ENCODE results near the gene BTBD9.
A peak's percentile ranks its signal among the peaks of the same experiment; 100 is the strongest.
"Not testable (repeated sequence)": the region's sequence is repeated elsewhere in the genome, so short reads cannot be mapped to it uniquely, and the experiment has no call there.

Gene BTBD9

DNA sequence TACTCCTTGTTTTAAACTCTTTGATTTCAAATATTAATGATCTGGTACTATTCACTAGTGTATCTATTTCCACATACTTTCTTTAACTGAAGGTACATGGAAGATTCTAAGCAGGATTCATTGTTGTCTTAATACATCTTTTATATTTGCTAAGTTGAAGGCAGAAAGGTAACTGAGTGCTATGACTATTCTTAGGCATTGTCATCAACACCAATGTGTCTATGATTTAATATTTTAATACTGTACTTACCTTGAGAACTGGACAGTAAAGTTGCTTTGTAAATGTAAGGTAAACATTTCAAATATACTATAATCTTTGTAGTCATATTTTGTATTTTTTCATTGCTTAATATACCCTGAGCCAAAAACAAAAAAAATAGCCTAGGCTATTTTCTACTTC, 8.9 kb upstream of the BTBD9 start:
- no peak for DNase-seq

DNA sequence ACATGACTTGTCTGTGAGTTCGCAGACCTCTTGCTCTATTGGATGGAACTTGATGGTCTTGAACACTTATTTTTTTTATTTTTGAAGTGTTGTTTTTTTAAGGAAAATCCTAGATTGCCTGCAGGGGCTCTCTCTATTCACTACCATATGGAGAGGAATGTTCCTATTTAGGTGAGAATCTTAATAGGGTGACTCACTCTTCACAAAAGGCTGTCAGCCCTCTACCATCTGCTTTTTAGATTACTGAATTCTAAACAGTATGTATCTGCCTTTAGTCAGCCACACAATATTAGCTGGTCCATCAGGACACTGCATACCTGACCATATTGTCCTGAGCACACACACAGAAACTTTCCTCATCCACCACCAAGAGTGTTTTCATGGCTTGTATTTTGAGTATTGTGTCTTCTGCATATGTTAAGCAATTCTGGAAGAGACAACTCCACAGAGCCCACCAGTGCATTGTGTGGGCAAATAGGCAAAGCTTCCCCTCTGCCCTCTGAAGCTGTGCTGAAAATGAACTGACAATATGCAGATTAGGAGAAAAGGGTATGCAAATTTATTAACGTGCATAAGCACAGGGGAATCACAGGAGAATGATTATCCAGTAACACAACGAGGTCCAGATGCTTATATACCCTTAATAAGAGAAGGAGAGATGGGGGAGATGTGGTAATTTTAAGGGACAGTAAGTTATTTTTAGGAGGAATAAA, 6.6 kb upstream of the BTBD9 start:
- peak; percentile 47 for DNase-seq

DNA sequence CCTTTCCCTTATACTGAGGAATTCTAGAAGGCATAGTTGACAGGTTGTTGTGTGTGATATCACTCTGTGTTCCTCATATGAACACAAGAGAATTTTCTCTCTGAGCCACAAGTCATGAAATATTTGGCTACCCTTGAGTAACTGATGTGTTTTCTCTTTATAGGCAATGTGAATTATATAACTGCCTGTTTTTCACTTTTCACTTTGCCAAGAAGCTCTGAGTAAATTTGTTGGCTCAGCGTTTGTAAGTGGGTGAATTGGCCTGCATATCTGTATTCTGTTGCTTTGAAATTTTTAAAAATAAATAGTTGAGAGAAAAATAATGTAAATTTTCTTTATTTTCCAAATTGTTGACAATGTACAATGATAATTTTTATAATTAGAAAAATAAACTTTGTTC, 5.2 kb upstream of the BTBD9 start:
- DNase-seq, result no peak

GRCh38 chr6:38640216-38640909, 634 bp upstream of the BTBD9 start:
- no peak for DNase-seq

DNA sequence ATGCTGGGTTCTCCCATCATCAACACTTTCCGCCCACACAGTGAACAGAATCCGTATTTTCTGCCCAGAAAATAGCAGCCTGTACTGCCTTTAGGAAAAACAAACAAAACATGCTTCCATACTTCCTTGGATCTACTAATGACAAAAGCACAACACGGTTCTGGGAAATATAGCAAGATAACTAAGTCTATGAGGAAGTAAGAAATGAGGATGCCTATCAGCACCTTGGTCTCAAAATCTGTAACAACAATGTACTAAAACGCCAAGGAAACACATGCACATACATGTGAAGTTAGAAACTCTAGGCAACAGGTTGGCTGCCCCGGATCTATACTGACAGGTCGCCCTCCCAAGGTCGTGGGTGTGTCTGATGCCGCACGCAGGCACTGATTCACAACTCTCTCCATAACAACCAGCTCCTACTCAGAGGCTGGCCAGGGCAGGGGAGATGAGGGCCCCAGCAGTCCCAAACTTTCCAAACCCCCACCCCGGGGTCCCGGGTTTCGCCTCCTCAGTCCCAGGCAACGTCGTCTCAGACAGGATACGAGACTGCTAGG, 710 bp downstream of the BTBD9 start:
- DNase-seq, result peak; percentile 42

- DNase-seq, result peak; percentile 69
Observed at GRCh38 chr6:38637756-38638155, 2.0 kb downstream of the BTBD9 start.

DNA sequence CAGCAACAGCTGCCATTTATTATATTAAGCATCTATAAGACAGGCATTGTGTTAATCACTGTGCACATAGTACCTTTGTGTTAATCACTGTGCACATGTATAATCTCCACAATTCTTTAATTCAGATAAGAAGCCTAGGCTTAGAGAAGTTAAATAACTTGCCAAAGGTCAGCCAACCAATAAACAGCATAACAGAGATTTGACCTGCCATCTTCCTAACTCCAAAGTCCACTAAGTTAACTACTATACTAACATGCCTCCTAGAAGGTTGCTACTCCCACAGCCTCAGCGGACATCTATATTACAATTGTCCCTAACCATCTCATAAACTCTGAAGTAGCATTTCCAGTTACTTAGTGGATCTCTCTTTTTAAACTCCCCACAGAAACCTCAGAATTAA, 3.7 kb downstream of the BTBD9 start:
- DNase-seq, result no peak

DNA sequence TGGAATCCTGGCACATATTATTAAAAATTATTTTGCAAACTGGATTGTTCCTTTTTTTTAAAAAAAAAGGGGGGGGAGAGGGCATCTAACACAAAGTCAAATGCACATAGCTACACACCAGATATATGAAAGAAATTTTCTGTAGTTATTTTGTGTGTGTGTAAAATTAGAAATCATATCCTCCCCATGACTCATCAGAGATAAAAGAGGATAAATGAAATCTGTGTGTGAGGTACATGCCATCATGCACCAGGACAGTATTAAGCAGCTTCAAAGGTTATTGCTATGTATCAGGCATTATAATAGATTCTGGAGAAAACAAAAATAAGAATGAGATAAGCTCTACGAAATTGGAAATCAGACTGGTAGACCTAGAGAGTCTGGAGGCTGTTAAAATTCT, 5.2 kb downstream of the BTBD9 start:
- DNase-seq, result no peak

DNA sequence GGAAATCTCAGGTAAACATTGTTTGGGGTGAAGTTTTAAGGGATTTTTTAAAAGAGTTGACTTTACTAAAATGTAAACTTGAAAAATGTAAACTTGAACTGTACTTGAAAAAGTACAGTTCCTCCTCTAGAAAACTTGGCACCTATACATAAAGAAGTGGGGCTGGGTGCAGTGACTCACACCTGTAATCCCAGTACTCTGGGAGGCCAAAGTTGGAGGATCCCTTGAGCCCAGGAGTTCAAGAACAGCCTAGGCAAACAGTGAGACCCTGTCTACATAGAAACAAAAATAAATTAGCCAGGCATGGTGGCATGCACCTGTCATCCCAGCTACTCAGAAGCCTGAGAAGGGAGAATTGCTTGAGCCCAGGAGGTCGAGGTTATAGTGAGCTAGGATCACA, 7.2 kb downstream of the BTBD9 start:
- no peak for DNase-seq

DNA sequence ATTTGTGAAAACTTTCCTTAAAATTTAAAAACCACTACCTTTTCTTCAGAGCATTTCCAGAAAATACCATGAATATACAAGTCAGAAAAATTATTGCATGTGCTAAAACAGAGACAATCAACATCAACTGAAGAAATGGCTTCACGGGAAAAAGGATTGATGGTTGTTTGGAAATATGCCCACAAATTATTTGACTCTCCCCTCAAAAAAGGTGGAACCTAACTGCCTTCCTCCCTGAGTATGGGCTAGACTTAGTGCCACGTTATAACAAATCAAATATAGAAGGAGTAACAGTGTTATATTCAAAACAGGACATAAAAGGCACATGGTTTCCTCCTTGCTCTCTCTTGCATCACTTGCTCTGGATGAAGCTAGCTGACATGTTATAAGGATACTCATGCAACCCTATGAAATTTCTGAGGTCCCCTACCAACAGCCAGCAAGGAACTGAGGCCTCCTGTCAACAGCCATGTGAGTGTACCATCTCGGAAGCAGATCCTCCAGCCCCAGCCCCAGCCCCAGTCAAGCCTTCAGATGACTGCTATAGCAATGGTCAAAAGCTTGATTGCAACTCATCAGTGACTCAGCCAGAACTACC, 8.4 kb downstream of the BTBD9 start:
- no peak for DNase-seq

DNA sequence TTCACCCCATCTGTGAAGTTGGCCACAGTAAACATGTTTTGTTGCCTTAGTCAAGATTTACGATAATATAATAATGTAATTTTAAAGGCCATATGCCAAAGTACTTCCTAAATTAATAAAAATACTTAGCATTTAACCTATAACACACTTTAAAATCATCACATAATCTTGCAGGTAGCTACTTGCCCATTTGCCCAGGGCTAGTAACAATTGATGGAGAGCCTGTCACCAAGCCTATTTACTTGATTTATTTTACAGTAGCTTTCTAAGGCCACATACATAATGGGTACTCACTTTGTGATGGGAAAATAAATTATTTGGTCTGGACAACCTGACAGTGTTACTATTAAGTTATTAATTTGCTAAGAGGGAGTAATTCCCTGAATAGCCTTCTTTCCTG, 14.5 kb downstream of the BTBD9 start:
- DNase-seq, result no peak

DNA sequence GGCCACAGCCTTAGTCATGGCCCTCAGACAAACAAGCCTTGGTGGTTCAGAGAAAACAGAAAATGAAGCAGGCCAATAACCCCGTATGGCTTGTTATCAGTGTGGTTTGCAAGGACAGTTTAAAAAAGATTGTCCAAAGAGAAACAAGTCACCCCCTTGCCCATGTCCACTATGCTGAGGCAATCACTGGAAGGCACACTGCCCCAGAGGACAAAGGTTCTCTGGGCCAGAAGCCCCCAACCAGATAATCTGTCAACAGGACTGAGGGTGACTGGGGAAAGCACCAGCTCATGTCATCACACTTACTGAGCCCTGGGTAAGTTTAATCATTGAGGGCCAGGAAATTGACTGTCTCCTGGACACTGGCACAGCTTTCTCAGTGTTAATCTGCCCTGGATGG, 20.4 kb downstream of the BTBD9 start:
- DNase-seq, result not testable (repeated sequence)

GRCh38 chr6:38618301-38618700, 21.4 kb downstream of the BTBD9 start:
- DNase-seq, result not testable (repeated sequence)

DNA sequence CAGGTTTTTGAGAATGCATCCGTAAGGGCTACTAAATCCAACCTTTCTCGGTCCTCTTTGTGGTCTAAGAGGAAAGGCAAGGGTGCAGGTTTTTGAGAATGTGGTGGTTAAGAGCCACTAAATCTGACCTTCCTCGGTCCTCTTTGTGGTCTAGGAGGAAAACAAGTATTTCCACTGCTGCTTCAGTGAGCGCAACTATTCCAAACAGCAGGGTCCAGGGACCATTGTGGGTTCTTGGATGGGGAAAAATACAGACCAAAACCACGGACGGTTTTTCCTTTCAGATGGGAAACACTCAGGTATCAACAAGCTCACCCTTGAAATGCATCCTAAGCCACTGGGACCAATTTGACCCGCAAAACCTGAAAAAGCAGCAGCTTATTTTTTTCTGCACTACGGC, 21.9 kb downstream of the BTBD9 start:
- DNase-seq, result no peak

GRCh38 chr6:38612143-38612965, 27.4 kb downstream of the BTBD9 start:
- DNase-seq, result no peak

DNA sequence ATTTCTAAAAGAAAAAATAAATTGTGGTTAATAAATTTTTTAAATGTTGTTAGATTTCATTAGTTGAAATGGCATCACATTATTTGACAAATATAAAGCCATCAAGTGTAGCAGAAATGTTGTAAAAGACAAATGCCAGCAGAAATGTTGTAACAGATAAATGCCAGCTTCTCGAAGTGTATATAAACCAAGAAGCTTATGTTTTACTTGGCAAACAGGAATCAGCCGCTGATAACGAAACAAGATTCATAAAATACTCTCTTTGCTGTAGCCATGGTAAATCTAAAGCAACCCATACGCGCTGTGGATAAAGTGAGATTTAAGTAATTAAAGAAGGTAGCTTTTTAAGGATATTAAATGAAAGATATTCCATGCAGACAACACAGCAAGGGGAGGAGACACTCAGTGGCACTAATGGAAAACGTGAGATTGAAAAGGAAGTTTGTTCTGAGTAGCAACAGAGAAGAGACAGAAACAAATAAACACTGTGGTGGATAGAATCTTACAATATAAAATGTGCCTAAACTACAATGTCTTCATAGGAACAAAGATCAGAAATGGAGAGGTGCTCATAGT, 29.6 kb downstream of the BTBD9 start:
- DNase-seq, result no peak

DNA sequence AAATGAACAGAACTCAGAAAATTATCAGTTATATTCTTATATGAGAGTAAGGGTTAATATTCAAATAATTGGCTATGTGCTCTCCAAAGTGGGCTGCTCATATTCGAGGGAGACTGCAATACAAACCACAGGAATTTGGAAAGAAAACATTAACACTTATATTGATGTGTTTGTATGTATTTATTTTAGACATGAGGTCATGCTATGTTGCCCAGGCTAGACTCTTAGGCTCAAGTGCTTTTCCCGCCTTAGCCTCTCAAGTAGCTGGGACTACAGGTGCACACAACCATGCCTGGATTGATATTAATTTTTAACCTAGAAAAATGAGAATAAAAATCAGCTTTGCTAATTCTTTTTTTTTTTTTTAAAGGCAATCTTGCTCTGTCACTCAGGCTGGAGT, 35.0 kb downstream of the BTBD9 start:
- DNase-seq, result no peak

DNA sequence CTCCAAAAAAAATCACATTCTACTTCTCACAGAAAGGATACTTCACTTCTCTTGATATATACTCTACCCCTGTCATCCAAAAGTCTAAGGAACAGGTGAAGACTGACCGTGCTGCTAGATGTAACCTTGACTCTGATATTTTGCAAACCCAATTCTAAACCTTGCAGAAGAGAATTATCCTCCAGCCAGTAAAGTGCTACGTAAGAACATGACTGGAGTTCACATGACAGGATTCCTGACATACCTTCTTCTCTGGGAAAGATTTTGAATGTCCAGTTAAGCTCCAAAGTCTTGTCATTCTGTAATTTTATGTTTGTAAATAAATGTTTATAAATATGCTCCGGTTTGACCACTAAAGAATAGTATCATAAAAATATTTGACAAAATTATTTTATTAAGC, 35.8 kb downstream of the BTBD9 start:
- DNase-seq, result no peak

- DNase-seq, result no peak
Observed at GRCh38 chr6:38603496-38603895, 36.2 kb downstream of the BTBD9 start.

DNA sequence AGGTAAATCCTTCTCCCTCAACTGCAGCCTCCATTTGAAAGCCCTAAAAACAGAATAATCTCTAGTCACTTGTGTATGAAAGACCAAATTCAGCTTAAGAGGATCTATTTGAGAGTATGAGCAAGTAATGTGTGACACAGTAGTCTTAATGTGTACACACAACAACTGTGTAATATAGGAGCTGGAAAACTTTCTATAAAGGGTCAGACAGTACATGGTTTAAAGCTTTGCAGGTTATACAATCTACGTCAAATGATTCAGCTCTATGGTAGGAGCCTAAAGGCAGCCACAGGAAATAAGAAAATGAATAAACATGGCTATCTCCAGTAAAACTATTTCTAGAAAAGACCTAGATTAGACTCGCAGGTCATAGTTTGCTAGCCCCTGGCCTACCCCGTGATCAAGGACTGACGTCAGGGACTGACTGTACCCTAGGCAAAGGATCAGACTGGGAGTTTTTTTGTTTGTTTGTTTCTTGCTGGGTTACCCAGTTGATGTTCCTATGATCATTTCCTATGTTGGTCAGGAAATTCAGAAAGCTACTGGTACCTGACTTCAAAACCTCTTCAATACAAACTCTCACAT, 39.7 kb downstream of the BTBD9 start:
- DNase-seq, result no peak

- DNase-seq, result no peak
Observed at GRCh38 chr6:38599261-38599660, 40.5 kb downstream of the BTBD9 start.

DNA sequence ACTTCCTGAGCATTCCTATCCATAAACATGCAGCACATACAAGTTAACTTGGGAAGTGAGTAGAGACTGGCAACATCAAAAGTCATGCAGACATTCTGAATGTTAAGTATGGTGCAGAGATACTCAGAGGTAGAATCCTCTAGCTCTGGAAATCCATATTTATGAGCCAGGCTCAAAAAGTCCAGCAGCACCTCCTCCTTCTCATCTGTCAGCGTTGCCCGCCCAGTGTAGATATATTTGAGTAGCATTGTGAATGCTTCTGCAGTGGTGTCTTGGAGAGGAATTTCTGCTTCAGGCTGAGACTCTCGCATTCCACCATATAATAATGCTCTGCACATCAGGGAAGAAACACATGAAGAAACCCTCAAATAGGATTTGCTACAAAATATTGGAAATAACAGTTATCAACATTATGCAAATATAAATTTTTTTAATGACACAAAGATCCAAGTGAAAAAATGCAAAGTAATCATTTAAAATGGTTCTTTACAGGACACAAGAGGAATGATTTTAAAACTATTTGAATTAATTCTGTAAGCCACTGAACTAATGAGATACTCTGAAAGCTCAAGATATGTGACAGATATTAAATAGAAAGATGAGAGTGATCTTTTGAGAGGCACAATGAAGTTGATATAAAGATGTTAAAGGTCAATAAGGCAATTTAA, 45.6 kb downstream of the BTBD9 start:
- DNase-seq, result no peak
